Measurements from ENCODE around the gene APBA2.

DNA sequence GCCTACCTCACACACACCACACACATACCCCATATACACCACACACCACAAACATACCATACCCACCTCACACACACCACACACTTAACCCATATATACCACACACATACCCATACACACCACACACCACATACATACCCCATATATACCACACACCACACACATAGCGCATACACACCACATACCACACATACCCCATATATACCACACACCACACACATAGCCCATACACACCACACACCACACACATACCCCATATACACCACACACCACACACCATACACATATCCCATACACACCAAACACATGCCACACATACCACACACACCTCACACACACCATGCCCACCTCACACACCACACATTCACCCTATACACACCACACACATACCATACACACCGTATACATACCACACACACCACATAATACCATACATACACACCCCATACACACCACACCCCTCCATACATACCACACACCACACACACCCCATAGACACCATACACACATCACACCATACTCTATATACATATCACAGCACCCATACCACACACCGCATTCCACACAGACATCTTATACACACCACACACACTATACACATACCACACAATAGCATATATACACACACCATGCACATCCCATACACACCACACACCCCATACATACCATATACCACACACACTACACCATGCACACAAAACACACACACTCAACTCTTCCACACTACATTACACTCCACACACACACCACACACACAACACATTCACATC lies 29.5 kb downstream of the APBA2 start:
- TF ChIP-seq, protein P1, sequence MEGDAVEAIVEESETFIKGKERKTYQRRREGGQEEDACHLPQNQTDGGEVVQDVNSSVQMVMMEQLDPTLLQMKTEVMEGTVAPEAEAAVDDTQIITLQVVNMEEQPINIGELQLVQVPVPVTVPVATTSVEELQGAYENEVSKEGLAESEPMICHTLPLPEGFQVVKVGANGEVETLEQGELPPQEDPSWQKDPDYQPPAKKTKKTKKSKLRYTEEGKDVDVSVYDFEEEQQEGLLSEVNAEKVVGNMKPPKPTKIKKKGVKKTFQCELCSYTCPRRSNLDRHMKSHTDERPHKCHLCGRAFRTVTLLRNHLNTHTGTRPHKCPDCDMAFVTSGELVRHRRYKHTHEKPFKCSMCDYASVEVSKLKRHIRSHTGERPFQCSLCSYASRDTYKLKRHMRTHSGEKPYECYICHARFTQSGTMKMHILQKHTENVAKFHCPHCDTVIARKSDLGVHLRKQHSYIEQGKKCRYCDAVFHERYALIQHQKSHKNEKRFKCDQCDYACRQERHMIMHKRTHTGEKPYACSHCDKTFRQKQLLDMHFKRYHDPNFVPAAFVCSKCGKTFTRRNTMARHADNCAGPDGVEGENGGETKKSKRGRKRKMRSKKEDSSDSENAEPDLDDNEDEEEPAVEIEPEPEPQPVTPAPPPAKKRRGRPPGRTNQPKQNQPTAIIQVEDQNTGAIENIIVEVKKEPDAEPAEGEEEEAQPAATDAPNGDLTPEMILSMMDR (IDR thresholded peaks at IDR 0.05), result no peak
- TF ChIP-seq POLR2AphosphoS5 (IDR thresholded peaks at IDR 0.05; ENCODE audit: low read depth, low read length), result no peak
- no peak for TF ChIP-seq SIN3A (IDR thresholded peaks at IDR 0.05; ENCODE audit: borderline replicate concordance, insufficient read depth, low read depth, low read length)
